MM.1S (cell line): Measurements from ENCODE around the gene MESD.

Experiments used
- CTCF ChIP-seq: fragments of 300-600 bp; sonication (generic); IDR thresholded peaks from 2 replicates; pipeline ENCODE4 v1.5.1; 2016; ENCODE audit warnings: antibody characterized with exemption, low read length, mixed read lengths
- EZH2 ChIP-seq: fragments of 300-600 bp; sonication (generic); optimal IDR thresholded peaks from 2 replicates; pipeline ENCODE3; 2017; ENCODE audit warnings: low read depth, mild to moderate bottlenecking, antibody characterized with exemption, low read length, mixed read lengths

DNA sequence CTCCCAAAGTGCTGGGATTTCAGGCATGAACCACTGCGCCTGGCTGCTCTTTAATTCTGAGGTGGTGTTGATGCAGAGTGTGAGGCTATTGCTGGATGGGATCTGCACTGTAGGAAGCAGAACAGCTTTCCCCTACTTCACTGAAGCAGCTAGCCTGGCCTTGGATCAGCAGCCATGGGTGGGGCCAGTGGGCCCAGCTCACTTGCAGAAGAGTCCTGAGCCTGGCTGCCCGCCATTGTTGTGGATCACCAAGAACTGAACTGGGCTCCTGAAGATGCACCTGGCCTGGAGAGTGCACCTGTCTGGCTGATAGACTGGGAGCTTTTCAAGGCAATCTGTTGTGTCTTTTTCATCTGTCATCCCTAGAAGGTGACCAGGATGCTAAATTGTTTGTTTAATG is 23.0 kb upstream of the MESD start:
- TF ChIP-seq EZH2 (no peak), CTCF (no peak)
